Keratinocyte (primary cell): ENCODE data around the gene CLDN5. TPM values are rescaled to one million over a fixed set of nuclear protein-coding genes. Genes with fewer than 3 reads are reported as not detected.
"Not testable (repeated sequence)": the region's sequence is repeated elsewhere in the genome, so short reads cannot be mapped to it uniquely, and the experiment has no call there.

ENCODE experiments used
- DNase-seq: peaks from one replicate; pipeline ENCODE4 v3.0.0-alpha.2; 2011; ENCODE audit warnings: low read depth, missing footprints, low spot score
- FAIRE-seq: peaks from 2 replicates; lab custom pipeline; 2011; peaks lifted over from hg19 to GRCh38; lab: Jason Lieb, UNC
- H2AFZ ChIP-seq: 2 replicates; pipeline ENCODE4 v1.6.0; 2012; ENCODE audit warnings: low read length, control low read depth, inconsistent platforms; ENCODE audit not compliant: control insufficient read depth
- H3K27ac ChIP-seq: 2 replicates; pipeline ENCODE4 v1.5.1; 2011; ENCODE audit warnings: low read length; ENCODE audit not compliant: control insufficient read depth, insufficient read depth
- H3K27me3 ChIP-seq: 3 replicates; pipeline ENCODE4 v1.6.0; 2011; ENCODE audit warnings: low read length; ENCODE audit not compliant: control insufficient read depth, insufficient read depth; ENCODE audit errors: extremely low read depth
- H3K36me3 ChIP-seq, 2 experiments: 2 replicates in 1 of 2; 3 replicates in 1 of 2; pipeline ENCODE4 v1.5.1; 2011; ENCODE audit warnings: low read length in 2 of 2, mild to moderate bottlenecking in 1 of 2; ENCODE audit not compliant: control insufficient read depth in 2 of 2, insufficient read depth in 2 of 2; ENCODE audit errors: extremely low read depth in 1 of 2
- H3K4me1 ChIP-seq: 3 replicates; pipeline ENCODE4 v1.5.1; 2011; ENCODE audit warnings: low read length; ENCODE audit not compliant: control insufficient read depth, insufficient read depth; ENCODE audit errors: extremely low read depth
- H3K4me2 ChIP-seq: 3 replicates; pipeline ENCODE4 v1.6.0; 2011; ENCODE audit warnings: low read depth, low read length; ENCODE audit not compliant: control insufficient read depth, insufficient read depth; ENCODE audit errors: extremely low read depth
- H3K4me3 ChIP-seq, 3 experiments: fragments of 200-600 bp in 1 of 3; sonication (generic) in 1 of 3; 2 replicates in 2 of 3; 3 replicates in 1 of 3; pipeline ENCODE4 v1.5.1; 2011 to 2016; ENCODE audit warnings: low read length in 3 of 3, mild to moderate bottlenecking in 3 of 3, control low read depth in 2 of 3, inconsistent platforms in 1 of 3, low read depth in 1 of 3, mixed read lengths in 1 of 3, mixed run types in 1 of 3, moderate library complexity in 1 of 3; ENCODE audit not compliant: control insufficient read depth in 2 of 3, insufficient read depth in 2 of 3; ENCODE audit errors: extremely low read depth in 1 of 3
- H3K79me2 ChIP-seq: 2 replicates; pipeline ENCODE4 v1.6.0; 2012; ENCODE audit warnings: low read length; ENCODE audit not compliant: control insufficient read depth, insufficient read depth
- H3K9ac ChIP-seq: 3 replicates; pipeline ENCODE4 v1.6.0; 2011; ENCODE audit warnings: low read length; ENCODE audit not compliant: control insufficient read depth, insufficient read depth; ENCODE audit errors: extremely low read depth
- H3K9me1 ChIP-seq: 3 replicates; pipeline ENCODE4 v1.6.0; 2011; ENCODE audit warnings: low read length; ENCODE audit not compliant: control insufficient read depth, insufficient read depth; ENCODE audit errors: extremely low read depth
- H3K9me3 ChIP-seq: 2 replicates; pipeline ENCODE4 v1.5.1; 2012; ENCODE audit warnings: low read depth, low read length; ENCODE audit not compliant: control insufficient read depth
- H4K20me1 ChIP-seq: 3 replicates; pipeline ENCODE4 v1.6.0; 2011; ENCODE audit warnings: low read length; ENCODE audit not compliant: control insufficient read depth, insufficient read depth; ENCODE audit errors: extremely low read depth
- CTCF ChIP-seq, 3 experiments: IDR thresholded peaks in 1 of 3; conservative IDR thresholded peaks in 1 of 3; optimal IDR thresholded peaks in 1 of 3; 2 replicates in 2 of 3; 3 replicates in 1 of 3; pipeline versions ENCODE3 to v1.5.1; 2011; ENCODE audit warnings: low read length in 3 of 3, mild to moderate bottlenecking in 3 of 3, moderate library complexity in 2 of 3, control low read depth in 1 of 3, inconsistent platforms in 1 of 3; ENCODE audit not compliant: insufficient read depth in 2 of 3; ENCODE audit errors: extremely low read depth in 1 of 3
- EZH2 ChIP-seq: IDR thresholded peaks from one replicate; pipeline ENCODE4 v1.6.1; 2012; ENCODE audit warnings: inconsistent platforms, mild to moderate bottlenecking, low read length, moderate library complexity
- dilution Hi-C: fragments of 300-500 bp; cut with MboI; formaldehyde crosslinking; loops from one replicate; pipeline ENCODE4 v1.7.0; 2020; ENCODE audit warnings: low sequenced_read_pairs; ENCODE audit not compliant: extremely low pct_ligation_motif_present
- polyA plus RNA-seq, 5 experiments: library from polyadenylated mRNA; depleted of rRNA in 3 of 5; stranded (reverse) in 3 of 5; stranded (forward) in 1 of 5; unstranded in 1 of 5; fragments of >200 nt; gene quantifications; 1 replicate in 1 of 5; 2 replicates in 3 of 5; 3 replicates in 1 of 5; pipeline versions ENCODE4 v1.2.1 to v1.2.3, GENCODE V29; 2011 to 2012; ENCODE audit warnings: missing spikeins in 2 of 5, low read depth in 1 of 5, low replicate concordance in 1 of 5

The CLDN5 gene
- polyA plus RNA-seq, 1 donor (not counting 4 experiments of a cell fraction or from before 2014, with no cell fraction given), result not detected

- Histone ChIP-seq H3K27ac (no peak overlapping the region), H2AFZ (no peak overlapping the region), H3K4me1 (no peaks in the 10 kb centered on the region), H4K20me1 (no peaks in the 10 kb centered on the region), H3K9ac (no peak overlapping the region), H3K79me2 (no peaks in the 10 kb centered on the region), H3K36me3 (no peaks in the 10 kb centered on the region), H3K9me1 (no peaks in the 10 kb centered on the region), H3K4me3 (no peak overlapping the region), H3K4me2 (no peak overlapping the region), H3K27me3 (peaks cover 7% of the 10 kb centered on the region), H3K9me3 (no peaks in the 10 kb centered on the region)
- FAIRE-seq (no peak), DNase-seq (no peak)
- dilution Hi-C loops, result no loop called here
- TF ChIP-seq CTCF (optimal IDR thresholded peaks at IDR 0.05 in 1 of 3, IDR thresholded peaks at IDR 0.05 in 1 of 3, conservative IDR thresholded peaks at IDR 0.05 in 1 of 3; ENCODE audit: extremely low read depth in 1 of 3, insufficient read depth in 2 of 3, low read length in 3 of 3) (no peak), EZH2 (no peak)
Observed at GRCh38 chr22:19533857-19534256, 9.6 kb upstream of the CLDN5 start.

GRCh38 chr22:19533049-19533626 is 8.9 kb upstream of the CLDN5 start:
- no peak overlapping the region for H3K9ac ChIP-seq
- dilution Hi-C loops, result no loop called here
- H4K20me1 ChIP-seq, result no peaks in the 10 kb centered on the region
- H3K9me1 ChIP-seq, result no peaks in the 10 kb centered on the region
- no peak for DNase-seq
- H3K4me2 ChIP-seq, result no peak overlapping the region
- no peaks in the 10 kb centered on the region for H3K4me1 ChIP-seq
- H3K27me3 ChIP-seq, result peaks cover 7% of the 10 kb centered on the region
- no peak overlapping the region for H2AFZ ChIP-seq
- FAIRE-seq, result no peak
- TF ChIP-seq CTCF (optimal IDR thresholded peaks at IDR 0.05 in 1 of 3, IDR thresholded peaks at IDR 0.05 in 1 of 3, conservative IDR thresholded peaks at IDR 0.05 in 1 of 3; ENCODE audit: extremely low read depth in 1 of 3, insufficient read depth in 2 of 3, low read length in 3 of 3) (no peak), EZH2 (no peak)
- no peaks in the 10 kb centered on the region for H3K9me3 ChIP-seq
- H3K36me3 ChIP-seq, result no peaks in the 10 kb centered on the region
- no peak overlapping the region for H3K27ac ChIP-seq
- H3K79me2 ChIP-seq, result no peaks in the 10 kb centered on the region
- no peak overlapping the region for H3K4me3 ChIP-seq

GRCh38 chr22:19531327-19531726 is 7.1 kb upstream of the CLDN5 start:
- H3K9me3 ChIP-seq, H2AFZ ChIP-seq, H3K4me3 ChIP-seq, H3K9ac ChIP-seq, H3K4me2 ChIP-seq, H3K27ac ChIP-seq, FAIRE-seq, H3K79me2 ChIP-seq, H3K9me1 ChIP-seq, H3K4me1 ChIP-seq, dilution Hi-C loops, H4K20me1 ChIP-seq, DNase-seq, H3K36me3 ChIP-seq: not testable (repeated sequence)
- H3K27me3 ChIP-seq, result peaks cover 15% of the 10 kb centered on the region
